IgD-negative memory B cell (primary cell): Measurements from ENCODE around the gene TRIM77. TPM values are rescaled to one million over a fixed set of nuclear protein-coding genes. Genes with fewer than 3 reads are reported as not detected.
"Not testable (repeated sequence)": the region's sequence is repeated elsewhere in the genome, so short reads cannot be mapped to it uniquely, and the experiment has no call there.

Experiments used
- H3K27ac Mint-ChIP-seq, 3 donors: one replicate each; pipeline ENCODE4 v1.8.0; 2020 to 2022; ENCODE audit warnings: mild to moderate bottlenecking in 3 of 3, mixed read lengths in 3 of 3, moderate library complexity in 1 of 3
- H3K27me3 Mint-ChIP-seq: one replicate; pipeline ENCODE4 v1.8.0; 2021; ENCODE audit warnings: mixed read lengths
- H3K36me3 Mint-ChIP-seq: one replicate; pipeline ENCODE4 v1.8.0; 2020; ENCODE audit warnings: mild to moderate bottlenecking, mixed read lengths
- H3K4me1 Mint-ChIP-seq, 3 donors: one replicate each; pipeline ENCODE4 v1.8.0; 2020 to 2022; ENCODE audit warnings: mixed read lengths in 3 of 3, mild to moderate bottlenecking in 1 of 3
- H3K4me3 Mint-ChIP-seq, 4 donors: one replicate each; pipeline ENCODE4 v1.8.0; 2020 to 2022; ENCODE audit warnings: mild to moderate bottlenecking in 4 of 4, mixed read lengths in 4 of 4, moderate library complexity in 3 of 4
- H3K9me3 Mint-ChIP-seq, 3 donors: one replicate each; pipeline ENCODE4 v1.8.0; 2020 to 2021; ENCODE audit warnings: mixed read lengths in 3 of 3, mild to moderate bottlenecking in 1 of 3
- polyA plus RNA-seq: library from polyadenylated mRNA; unstranded; fragments of 300-500 nt; fragmentation: Illumina TruSeq; gene quantifications from one replicate; pipeline ENCODE4 v1.2.3, GENCODE V29; 2021

Gene TRIM77
- polyA plus RNA-seq, 1 donor from 2014 or later, result not detected

- H3K4me3 Mint-ChIP-seq, H3K27ac Mint-ChIP-seq, H3K27me3 Mint-ChIP-seq, H3K4me1 Mint-ChIP-seq, H3K9me3 Mint-ChIP-seq, H3K36me3 Mint-ChIP-seq: not testable (repeated sequence)
Observed at GRCh38 chr11:89750822-89751221, 40.7 kb downstream of the TRIM77 start.

Other genes with a start within 250 kb of the TRIM77 start
- not detected for gene NOX4, start 218.9 kb upstream of the TRIM77 start, polyA plus RNA-seq
- not detected for gene TRIM49, start 98.3 kb downstream of the TRIM77 start, polyA plus RNA-seq
- not detected for gene TRIM64B, start 168.2 kb downstream of the TRIM77 start, polyA plus RNA-seq
- not detected for gene TRIM49D1, start 211.9 kb downstream of the TRIM77 start, polyA plus RNA-seq
- not detected for gene TRIM49D2, start 213.8 kb downstream of the TRIM77 start, polyA plus RNA-seq